HUES64 (cell line): Measurements from ENCODE around the gene SLC16A13.

Experiments
- H3K27ac ChIP-seq: 2 replicates; pipeline ENCODE4 v1.7.0; 2013; ENCODE audit warnings: low read depth, low read length, inconsistent platforms
- H3K27me3 ChIP-seq: 2 replicates; pipeline ENCODE4 v1.6.1; 2013; ENCODE audit warnings: mild to moderate bottlenecking, low read length; ENCODE audit not compliant: insufficient read depth
- H3K36me3 ChIP-seq: 2 replicates; pipeline ENCODE4 v1.6.1; 2013; ENCODE audit warnings: mild to moderate bottlenecking, low read length; ENCODE audit not compliant: insufficient read depth
- H3K4me1 ChIP-seq: 2 replicates; pipeline ENCODE4 v1.6.1; 2013; ENCODE audit warnings: mild to moderate bottlenecking, low read length, moderate library complexity; ENCODE audit not compliant: insufficient read depth
- H3K4me3 ChIP-seq: 2 replicates; pipeline ENCODE4 v1.5.1; 2013; ENCODE audit warnings: mild to moderate bottlenecking, low read length, moderate library complexity
- H3K9ac ChIP-seq: 2 replicates; pipeline ENCODE4 v1.6.1; 2013; ENCODE audit warnings: mild to moderate bottlenecking, low read depth, low read length
- H3K9me3 ChIP-seq: 2 replicates; pipeline ENCODE4 v1.6.1; 2013; ENCODE audit warnings: low read depth, low read length; ENCODE audit not compliant: insufficient read depth
- WGBS: fragments of 150-250, 120-280 bp; methylation state at CpG from one replicate; pipeline ENCODE4 v1.1.7; 2013; ENCODE audit warnings: missing lambda C conversion rate; 5-methylcytosine and 5-hydroxymethylcytosine counted together

Gene SLC16A13

DNA sequence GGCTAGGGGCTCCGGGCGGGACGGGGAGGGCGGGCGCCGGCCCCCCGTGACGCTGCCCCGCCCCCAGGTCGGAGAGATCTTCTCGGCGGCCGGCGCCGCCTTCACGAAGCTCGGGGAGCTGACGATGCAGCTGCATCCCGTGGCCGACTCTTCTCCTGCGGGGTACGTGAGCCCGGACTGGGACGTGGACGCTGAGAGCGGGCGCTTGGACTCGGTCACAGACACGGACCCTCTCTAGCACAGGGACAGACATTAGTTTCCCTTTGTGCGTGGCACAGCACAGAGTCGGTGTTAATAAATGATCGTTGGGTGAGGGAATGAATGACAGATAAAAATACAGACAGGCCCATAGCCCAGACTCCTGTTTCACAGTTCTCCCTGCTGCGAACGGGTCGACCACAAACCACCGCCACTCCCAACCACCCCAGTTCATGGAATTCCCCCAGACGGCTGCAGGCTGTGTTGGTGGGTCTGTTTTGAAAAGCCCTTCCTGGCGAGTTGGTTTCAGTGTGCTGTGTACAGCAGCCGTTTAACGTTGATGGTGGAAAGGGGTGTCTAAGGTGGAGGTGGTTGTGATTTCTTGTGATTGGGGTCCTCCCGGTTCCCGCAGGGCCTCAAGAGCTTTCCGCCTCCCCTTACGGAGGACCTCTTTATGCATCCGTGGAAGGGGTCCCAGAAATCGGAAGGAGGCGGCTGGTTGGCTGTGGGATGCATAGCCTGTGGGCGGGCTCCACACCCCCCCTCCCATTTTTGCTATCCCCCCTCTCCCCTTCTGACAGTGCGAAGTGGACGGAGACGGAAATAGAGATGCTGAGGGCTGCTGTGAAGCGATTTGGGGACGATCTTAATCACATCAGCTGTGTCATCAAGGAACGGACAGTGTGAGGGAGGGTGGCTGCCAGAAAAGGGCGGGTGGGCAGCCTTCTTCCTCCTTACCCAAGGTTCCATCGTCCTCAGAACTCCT is 20.5 kb upstream of the SLC16A13 start:
- Histone ChIP-seq H3K9ac (peak overlapping the region; percentile 77), H3K9me3 (no peaks in the 10 kb centered on the region), H3K4me3 (peak overlapping the region; percentile 81), H3K36me3 (peaks cover 10% of the 10 kb centered on the region; the same call in 1 of the 2 replicates), H3K27me3 (peaks cover 2% of the 10 kb centered on the region; the same call in 1 of the 2 replicates), H3K27ac (peak overlapping the region; percentile 78), H3K4me1 (peaks cover 8% of the 10 kb centered on the region)
- 27% methylated on average over 55 of the region's 56 CpGs for WGBS

DNA sequence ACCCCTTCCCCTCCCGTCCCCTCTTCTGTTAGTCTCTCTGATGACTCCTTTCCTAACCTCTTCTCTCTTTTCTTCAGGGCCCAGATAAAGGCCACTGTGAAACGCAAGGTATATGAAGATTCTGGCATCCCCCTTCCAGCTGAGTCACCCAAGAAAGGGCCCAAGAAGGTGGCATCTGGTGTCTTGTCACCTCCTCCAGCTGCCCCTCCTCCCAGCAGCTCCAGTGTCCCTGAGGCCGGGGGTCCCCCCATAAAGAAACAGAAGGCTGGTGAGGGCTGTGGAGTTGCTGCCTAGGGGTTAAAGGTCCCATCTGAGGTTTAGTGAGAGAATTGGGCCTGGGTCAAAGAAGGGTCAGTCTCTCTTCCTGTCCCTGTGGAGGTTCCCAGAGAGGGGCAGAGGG is 19.4 kb upstream of the SLC16A13 start:
- WGBS = 91% methylated on average over 3 of the region's 3 CpGs
- Histone ChIP-seq H3K9ac (no peak overlapping the region), H3K27ac (no peak overlapping the region), H3K9me3 (no peaks in the 10 kb centered on the region), H3K4me1 (peaks cover 8% of the 10 kb centered on the region), H3K36me3 (peaks cover 10% of the 10 kb centered on the region; the same call in 1 of the 2 replicates), H3K27me3 (peaks cover 14% of the 10 kb centered on the region), H3K4me3 (no peak overlapping the region)

DNA sequence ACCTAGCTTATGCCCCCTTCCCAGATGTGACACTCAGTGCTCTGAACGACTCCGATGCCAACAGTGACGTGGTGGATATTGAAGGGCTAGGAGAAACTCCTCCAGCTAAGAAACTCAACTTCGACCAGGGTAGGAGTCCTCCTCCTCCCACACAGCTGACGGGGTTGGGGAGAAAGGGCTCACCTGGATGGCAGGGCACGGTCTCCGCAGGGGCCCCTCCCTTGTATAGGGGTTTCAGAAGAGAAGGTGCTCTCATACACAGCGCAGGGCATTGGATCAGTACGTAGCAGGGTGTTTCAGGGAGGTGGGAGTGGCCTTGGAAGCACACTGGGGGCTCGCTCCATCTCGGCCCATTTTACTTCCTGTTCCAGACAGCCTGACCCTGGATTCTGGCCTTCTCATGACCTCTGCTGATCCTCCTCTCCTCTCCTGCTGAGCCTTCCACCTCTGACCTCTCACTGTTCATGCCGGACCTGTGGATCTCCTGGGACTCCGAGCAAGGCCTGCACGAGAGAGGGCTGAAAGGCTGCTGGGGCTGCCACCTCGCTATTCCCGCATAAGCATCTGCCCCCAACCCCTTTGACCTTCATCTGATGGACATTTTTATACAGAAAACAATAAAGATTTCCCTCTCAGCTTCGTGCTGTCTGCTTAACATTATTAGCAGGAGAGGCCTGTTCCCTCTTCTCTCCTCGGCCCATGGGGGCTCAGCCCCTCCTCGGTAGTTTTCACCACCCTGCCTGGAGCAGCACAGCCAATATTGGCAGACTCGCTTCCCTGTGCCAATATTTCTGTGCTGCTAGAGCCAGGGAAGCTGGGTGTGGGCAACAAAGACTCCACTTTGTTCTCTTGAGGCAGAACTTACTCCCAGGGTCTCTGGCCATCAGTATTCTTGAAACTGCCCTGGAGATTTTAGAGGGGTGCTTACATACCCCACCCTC is 18.7 kb upstream of the SLC16A13 start:
- H3K27me3 ChIP-seq = peaks cover 20% of the 10 kb centered on the region
- WGBS = 94% methylated on average over 20 of the region's 20 CpGs
- no peak overlapping the region for H3K27ac ChIP-seq
- H3K4me1 ChIP-seq = peaks cover 8% of the 10 kb centered on the region
- H3K4me3 ChIP-seq = no peak overlapping the region
- H3K36me3 ChIP-seq = peaks cover 10% of the 10 kb centered on the region; the same call in 1 of the 2 replicates
- no peaks in the 10 kb centered on the region for H3K9me3 ChIP-seq
- H3K9ac ChIP-seq = no peak overlapping the region

DNA sequence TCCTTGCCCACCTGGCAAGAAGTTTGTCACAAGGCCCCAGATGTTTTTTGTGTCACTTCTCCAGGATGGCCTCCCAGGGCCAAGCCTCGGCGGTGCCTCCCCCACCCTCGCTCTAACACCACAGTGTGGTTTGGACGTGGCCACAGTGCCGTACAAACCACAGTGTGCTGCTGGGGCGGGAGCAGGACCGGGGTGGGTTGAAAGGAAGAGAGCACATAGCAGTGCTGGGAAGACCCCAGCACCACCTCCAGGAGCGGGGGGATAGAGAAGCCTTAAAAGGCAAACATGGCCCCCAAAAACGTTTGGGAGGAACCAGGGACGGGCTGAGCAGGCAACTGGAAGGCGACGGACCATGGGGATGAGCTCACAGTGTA is 18.0 kb upstream of the SLC16A13 start:
- Histone ChIP-seq H3K36me3 (peaks cover 10% of the 10 kb centered on the region; the same call in 1 of the 2 replicates), H3K4me3 (no peak overlapping the region), H3K9ac (no peak overlapping the region), H3K4me1 (peaks cover 8% of the 10 kb centered on the region), H3K27me3 (peaks cover 27% of the 10 kb centered on the region), H3K9me3 (no peaks in the 10 kb centered on the region), H3K27ac (no peak overlapping the region)
- WGBS = 93% methylated on average over 12 of the region's 12 CpGs

DNA sequence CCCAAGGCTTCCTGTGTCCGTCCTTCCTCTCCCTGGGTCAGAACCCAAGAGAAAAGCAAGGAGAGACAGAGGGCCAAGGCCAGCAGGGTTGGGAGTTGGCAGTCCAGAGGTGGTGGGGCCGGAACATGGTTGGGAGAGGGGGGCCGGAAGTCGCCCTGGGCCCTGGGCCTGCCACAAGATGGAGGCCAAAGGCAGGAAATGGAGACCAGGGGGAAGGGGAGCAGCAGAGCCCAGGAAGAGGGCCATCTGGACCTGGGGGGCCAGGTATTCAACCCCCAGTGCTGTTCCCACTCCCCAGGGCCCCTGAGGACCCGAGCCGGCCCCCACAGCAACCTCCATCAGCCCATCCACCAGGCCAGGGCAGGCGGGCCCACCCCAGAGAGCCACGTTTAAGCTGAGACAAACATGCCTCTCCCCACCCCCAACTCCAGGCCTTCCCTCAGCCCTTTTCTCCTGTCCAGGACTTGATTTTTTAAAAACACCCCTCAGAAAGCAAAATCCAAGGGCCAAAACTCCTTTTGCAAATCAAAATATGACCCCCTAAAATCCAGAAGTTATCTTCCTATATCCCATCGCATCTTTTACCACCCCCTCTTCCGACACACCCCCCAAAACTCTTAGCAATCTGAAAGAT is 17.4 kb upstream of the SLC16A13 start:
- Histone ChIP-seq H3K4me1 (peaks cover 8% of the 10 kb centered on the region), H3K36me3 (peaks cover 10% of the 10 kb centered on the region; the same call in 1 of the 2 replicates), H3K27me3 (peaks cover 33% of the 10 kb centered on the region), H3K9me3 (no peaks in the 10 kb centered on the region), H3K9ac (no peak overlapping the region), H3K27ac (no peak overlapping the region), H3K4me3 (no peak overlapping the region)
- WGBS = 83% methylated on average over 10 of the region's 10 CpGs

DNA sequence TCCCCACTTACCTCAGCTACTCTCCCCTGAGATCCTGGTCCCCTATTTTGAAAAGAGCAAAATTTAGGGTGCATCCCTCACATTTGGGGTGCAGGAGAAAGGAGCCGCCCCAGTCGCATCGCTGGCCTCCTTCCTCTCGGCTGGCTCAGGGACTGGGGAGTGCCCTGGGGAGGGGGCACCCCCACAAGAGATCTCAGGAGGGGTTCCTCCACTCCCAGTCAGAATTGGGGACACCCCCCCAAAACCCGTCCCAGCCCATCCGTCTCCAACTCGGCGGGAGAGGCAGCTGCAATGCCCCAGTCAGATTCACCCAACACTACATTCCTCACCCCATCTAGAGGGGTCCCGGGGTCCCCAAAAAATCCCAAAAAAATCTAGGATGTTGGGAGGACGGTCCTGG is 16.4 kb upstream of the SLC16A13 start:
- Histone ChIP-seq H3K27me3 (peaks cover 38% of the 10 kb centered on the region), H3K4me3 (peak overlapping the region; percentile 54), H3K4me1 (peaks cover 4% of the 10 kb centered on the region; the same call in 1 of the 2 replicates), H3K9ac (peak overlapping the region; percentile 71), H3K27ac (peak overlapping the region; percentile 53; the same call in 1 of the 2 replicates), H3K9me3 (no peaks in the 10 kb centered on the region), H3K36me3 (peaks cover 10% of the 10 kb centered on the region; the same call in 1 of the 2 replicates)
- 72% methylated on average over 10 of the region's 10 CpGs for WGBS

DNA sequence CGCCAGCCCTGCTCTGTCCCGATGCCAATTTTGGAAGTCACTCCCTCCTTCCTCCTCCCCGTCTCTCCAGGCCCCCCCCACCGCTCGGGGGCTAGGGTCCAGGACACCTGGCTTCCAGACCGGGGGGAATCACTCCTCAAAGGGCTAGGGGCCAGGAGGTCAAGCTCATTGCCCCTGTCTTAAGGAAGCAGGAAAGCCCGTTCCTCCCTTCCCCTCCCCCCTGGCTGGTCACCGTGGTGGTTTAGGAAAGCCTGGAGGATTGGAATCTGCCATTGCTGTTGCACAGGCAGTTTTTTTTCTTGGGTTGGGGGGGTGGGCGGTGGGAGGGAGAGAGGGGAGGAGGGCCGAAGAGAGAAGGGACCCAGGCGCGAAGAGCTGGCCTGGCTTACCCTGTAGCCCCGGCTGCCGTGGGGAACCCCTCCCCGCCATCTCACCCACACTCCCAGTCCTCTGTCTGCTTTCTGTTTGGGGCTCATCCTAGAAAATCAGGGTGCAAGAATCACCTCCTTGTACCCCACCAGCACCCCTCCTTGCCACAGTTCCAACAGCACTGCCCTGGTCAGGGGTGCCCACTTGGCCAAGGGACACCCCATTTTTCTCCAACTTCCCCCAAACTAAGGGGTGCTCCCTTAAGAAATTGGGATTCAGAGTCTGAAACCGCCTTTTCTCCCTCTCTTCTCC is 15.8 kb upstream of the SLC16A13 start:
- H3K36me3 ChIP-seq = peaks cover 10% of the 10 kb centered on the region; the same call in 1 of the 2 replicates
- H3K9ac ChIP-seq = peak overlapping the region; percentile 71
- H3K27me3 ChIP-seq = peaks cover 38% of the 10 kb centered on the region
- 22% methylated on average over 11 of the region's 16 CpGs for WGBS
- H3K4me3 ChIP-seq = peak overlapping the region; percentile 54
- H3K27ac ChIP-seq = peak overlapping the region; percentile 53; the same call in 1 of the 2 replicates
- H3K9me3 ChIP-seq = no peaks in the 10 kb centered on the region
- peaks cover 4% of the 10 kb centered on the region; the same call in 1 of the 2 replicates for H3K4me1 ChIP-seq

DNA sequence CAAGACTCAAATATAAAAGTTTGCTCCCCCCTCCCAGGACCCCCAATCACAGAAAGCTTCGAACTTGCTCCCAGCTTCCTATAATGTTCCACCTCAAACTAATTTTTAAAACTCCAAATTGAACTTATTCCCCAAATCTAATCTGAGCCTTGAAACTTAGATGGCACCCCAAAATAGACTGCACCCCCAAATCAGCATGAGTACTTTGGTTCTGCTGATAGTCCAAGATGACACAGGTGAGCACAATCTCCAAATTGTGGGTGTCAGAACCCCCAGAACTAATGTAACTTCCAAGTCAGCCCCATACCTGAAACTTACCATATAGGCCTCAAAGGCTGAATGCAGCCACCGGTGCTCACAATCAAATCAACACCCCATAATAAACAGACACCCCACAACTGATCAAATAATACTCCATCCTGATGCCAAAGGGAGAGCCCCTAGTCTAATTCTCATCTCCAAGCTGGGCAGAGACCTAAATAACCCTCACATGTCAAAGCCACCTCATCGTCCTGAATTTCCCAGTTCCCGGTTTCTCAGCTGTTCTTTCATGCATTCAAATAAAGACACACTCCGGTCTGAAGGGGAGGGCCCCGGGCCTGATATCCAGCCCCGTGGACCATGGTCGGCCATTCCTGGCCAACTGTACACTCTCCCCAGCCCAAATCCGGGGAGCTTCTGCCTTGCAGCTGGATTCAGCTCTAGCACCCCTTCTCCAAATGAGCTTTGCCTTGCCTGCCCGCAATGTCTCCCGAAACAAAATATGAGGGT is 14.7 kb upstream of the SLC16A13 start:
- WGBS = 79% methylated on average over 11 of the region's 11 CpGs

DNA sequence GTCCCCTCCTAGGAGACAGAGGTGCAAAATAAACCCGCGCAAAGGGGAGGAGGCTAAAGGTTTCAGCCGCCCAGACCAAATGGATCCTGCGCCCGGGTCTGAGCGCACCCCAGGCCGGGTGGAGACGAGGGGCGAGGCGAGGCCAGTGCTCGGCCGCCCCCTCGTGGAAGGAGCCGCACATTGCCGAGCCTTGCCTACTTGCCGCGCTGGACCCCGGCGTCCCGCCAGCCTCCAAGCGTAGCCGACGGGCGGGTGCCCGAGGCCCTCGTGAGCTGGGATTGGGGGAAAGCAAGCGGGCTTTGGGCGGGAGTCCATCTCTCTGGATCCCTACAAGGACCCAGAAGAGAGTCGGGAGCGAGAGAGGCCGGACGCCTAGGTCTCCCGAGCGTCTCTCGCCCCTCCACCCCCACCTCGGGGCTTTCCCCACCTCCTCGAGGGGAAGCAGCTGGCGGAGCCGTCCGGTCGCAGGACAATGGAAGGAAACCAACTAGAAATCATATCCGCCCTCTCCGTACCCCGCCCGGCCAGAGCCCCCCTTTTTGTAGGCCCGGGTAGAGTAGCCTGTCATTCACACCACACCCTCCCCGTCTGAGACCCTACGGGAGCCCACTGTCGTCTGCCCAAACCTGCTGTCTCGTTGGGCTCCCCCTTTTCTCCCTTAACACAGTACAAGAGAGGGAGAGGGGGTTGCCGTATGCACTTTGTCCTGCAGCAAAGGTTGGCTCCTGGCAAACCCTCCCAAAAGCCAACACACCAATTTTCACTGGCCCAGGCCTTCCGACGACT is 13.6 kb upstream of the SLC16A13 start:
- 7% methylated on average over 53 of the region's 53 CpGs for WGBS
- Histone ChIP-seq H3K4me3 (peak overlapping the region; percentile 50), H3K27ac (no peak overlapping the region), H3K27me3 (peaks cover 38% of the 10 kb centered on the region), H3K36me3 (no peaks in the 10 kb centered on the region), H3K9me3 (no peaks in the 10 kb centered on the region), H3K4me1 (peaks cover 4% of the 10 kb centered on the region; the same call in 1 of the 2 replicates), H3K9ac (0 out of 2 replicates have a peak overlapping the region, but pooled peaks have one; percentile 4)

More for the DNA sequence above, 14.7 kb upstream of the SLC16A13 start:
- H3K4me3 ChIP-seq = peak overlapping the region; percentile 50; the same call in 1 of the 2 replicates
- peaks cover 38% of the 10 kb centered on the region for H3K27me3 ChIP-seq
- H3K4me1 ChIP-seq = peaks cover 4% of the 10 kb centered on the region; the same call in 1 of the 2 replicates
- peaks cover 8% of the 10 kb centered on the region; the same call in 1 of the 2 replicates for H3K36me3 ChIP-seq
- H3K9me3 ChIP-seq = no peaks in the 10 kb centered on the region
- H3K9ac ChIP-seq = no peak overlapping the region
- H3K27ac ChIP-seq = no peak overlapping the region
